K562 (cell line): ENCODE data around the gene TSTD1. TPM values are rescaled to one million over a fixed set of nuclear protein-coding genes. Genes with fewer than 3 reads are reported as not detected.

Experiments
- ATAC-seq: fragments of 200-7000 bp; cut with Tn5 transposase; 3 replicates; pipeline ENCODE4 v1.9.1; 2020; ENCODE audit warnings: moderate library complexity
- BruUV-seq: library from RNA; stranded (reverse); fragments of 400-500 nt; replicated peaks from 2 replicates; lab custom pipeline; 2021; lab: Mats Ljungman, UMichigan
- CTCF ChIA-PET: fragments of 300-600 bp; formaldehyde crosslinking; extraction: SDS; loops from one replicate; lab custom pipeline; 2021; ENCODE audit warnings: low intra/inter-chr PET ratio; lab: Yijun Ruan, JAX
- POLR2A ChIA-PET: fragments of 300-600, 350-650 bp; sonication (Branson Sonifier 250); formaldehyde crosslinking; extraction: SDS; loops from one replicate; lab custom pipeline; 2021; ENCODE audit warnings: antibody characterized with exemption, inconsistent platforms; lab: Yijun Ruan, JAX
- DNase-seq, 4 experiments: peaks; one replicate each; pipeline versions ENCODE4 v3.0.0 to v3.0.0-alpha.2; 2011 to 2018; ENCODE audit warnings: low spot score in 3 of 4, mixed read lengths in 3 of 4; ENCODE audit errors: extremely low read depth in 1 of 4
- FAIRE-seq: peaks from 2 replicates; lab custom pipeline; 2011; peaks lifted over from hg19 to GRCh38; lab: Jason Lieb, UNC
- H2AFZ ChIP-seq: 2 replicates; pipeline ENCODE4 v1.6.0; 2011; ENCODE audit warnings: low read depth, low read length, control low read depth, inconsistent platforms
- H3K27ac ChIP-seq: fragments of 200-600 bp; 3 replicates; pipeline ENCODE4 v1.8.0; 2011; ENCODE audit warnings: low read depth, mild to moderate bottlenecking, control low read depth, inconsistent platforms, low read length, moderate library complexity, mixed read lengths; ENCODE audit errors: extremely low read depth
- H3K27me3 ChIP-seq, 2 experiments: fragments of 300-600 bp in 1 of 2; 2 replicates in 1 of 2; 3 replicates in 1 of 2; pipeline versions ENCODE4 v1.6.0 to v1.8.0; 2011; ENCODE audit warnings: inconsistent platforms in 2 of 2, low read length in 2 of 2, mild to moderate bottlenecking in 1 of 2, mixed read lengths in 1 of 2, moderate library complexity in 1 of 2; ENCODE audit not compliant: control insufficient read depth in 2 of 2, insufficient read depth in 2 of 2
- H3K36me3 ChIP-seq: fragments of 300-600 bp; 3 replicates; pipeline ENCODE4 v1.8.0; 2011; ENCODE audit warnings: mild to moderate bottlenecking, low read length, inconsistent platforms; ENCODE audit not compliant: control insufficient read depth, insufficient read depth
- H3K4me1 ChIP-seq, 2 experiments: fragments of 200-600 bp in 1 of 2; replicated peaks in 1 of 2; 2 replicates in 1 of 2; 3 replicates in 1 of 2; pipeline versions ENCODE4 v1.5.1 to v1.8.0; 2011; ENCODE audit warnings: inconsistent platforms in 2 of 2, low read length in 2 of 2, mild to moderate bottlenecking in 1 of 2, mixed read lengths in 1 of 2, moderate library complexity in 1 of 2; ENCODE audit not compliant: control insufficient read depth in 2 of 2, insufficient read depth in 2 of 2
- H3K4me2 ChIP-seq: 2 replicates; pipeline ENCODE4 v1.6.1; 2011; ENCODE audit warnings: low read length, control low read depth, inconsistent platforms, mixed read lengths; ENCODE audit not compliant: insufficient read depth
- H3K4me3 ChIP-seq: fragments of 200-600 bp; sonication (generic), shearing (Covaris generic); 2 replicates; pipeline ENCODE4 v1.5.1; 2016; ENCODE audit warnings: control low read depth, inconsistent platforms
- H3K79me2 ChIP-seq: fragments of 200-600 bp; 3 replicates; pipeline ENCODE4 v1.8.0; 2011; ENCODE audit warnings: low read length, inconsistent platforms; ENCODE audit not compliant: control insufficient read depth, insufficient read depth
- H3K9ac ChIP-seq, 2 experiments: 2 replicates each; pipeline versions ENCODE4 v1.6.0 to v1.6.1; 2011; ENCODE audit warnings: low read depth in 2 of 2, low read length in 2 of 2, control low read depth in 1 of 2, inconsistent platforms in 1 of 2, mild to moderate bottlenecking in 1 of 2, mixed read lengths in 1 of 2; ENCODE audit not compliant: insufficient read depth in 1 of 2
- H3K9me1 ChIP-seq: one replicate; pipeline ENCODE4 v1.6.0; 2011; ENCODE audit warnings: inconsistent platforms, mild to moderate bottlenecking, low read length, moderate library complexity; ENCODE audit not compliant: control insufficient read depth, insufficient read depth
- H3K9me3 ChIP-seq: replicated peaks from 2 replicates; pipeline ENCODE4 v1.5.1; 2011; ENCODE audit warnings: low read depth, low read length, inconsistent platforms; ENCODE audit not compliant: control insufficient read depth, insufficient read depth
- H4K20me1 ChIP-seq: replicated peaks from 2 replicates; pipeline ENCODE4 v1.6.1; 2011; ENCODE audit warnings: low read length, inconsistent platforms, mixed read lengths; ENCODE audit not compliant: control insufficient read depth, insufficient read depth
- NFIC ChIP-seq: fragments of 450-650 bp; IDR thresholded peaks from 2 replicates; pipeline ENCODE4 v1.6.1; 2017; ENCODE audit warnings: mild to moderate bottlenecking, inconsistent platforms
- PRMT5 ChIP-seq: sonication (generic); formaldehyde crosslinking; IDR thresholded peaks from 2 replicates; pipeline ENCODE4 v1.5.0; 2020; ENCODE audit warnings: missing genetic modification reagents
- RFX1 ChIP-seq: fragments of 450-650 bp; IDR thresholded peaks from 2 replicates; pipeline ENCODE4 v1.6.1; 2016; ENCODE audit warnings: mild to moderate bottlenecking, moderate library complexity
- WGBS: fragments of 100-300 bp; shearing (Covaris generic); methylation state at CpG from one replicate; pipeline ENCODE4 v1.1.6; 2016; ENCODE audit warnings: low coverage, mixed read lengths; ENCODE audit not compliant: insufficient coverage; ENCODE audit errors: missing lambda C conversion rate; 5-methylcytosine and 5-hydroxymethylcytosine counted together
- in situ Hi-C: fragments of 300-500 bp; cut with MboI; formaldehyde crosslinking; loops from 4 replicates; pipeline ENCODE4 v1.15.0; 2018; ENCODE audit warnings: inconsistent platforms, mixed read lengths
- intact Hi-C: fragments of 100-400 bp; cut with micrococcal nuclease; formaldehyde crosslinking; loops from 2 replicates; pipeline ENCODE4 v1.14.2; 2022
- polyA plus RNA-seq, 8 experiments: library from polyadenylated mRNA; depleted of rRNA in 4 of 8; stranded (reverse) in 5 of 8; unstranded in 3 of 8; fragments of >200 nt; fragmentation: Nextera tagmentation in 2 of 8; fragmentation: Illumina TruSeq in 1 of 8; extraction: Ambion mirVana in 2 of 8; extraction: Trizol in 1 of 8; gene quantifications; 2 replicates each; pipeline versions ENCODE4 v1.2.1 to v1.2.3, GENCODE V29; 2011 to 2014; ENCODE audit warnings: inconsistent platforms in 1 of 8, missing spikeins in 1 of 8
- total RNA-seq, 7 experiments: library from RNA; depleted of rRNA in 6 of 7; stranded (reverse); fragments of >200 nt in 6 of 7; fragmentation: Illumina TruSeq in 2 of 7; extraction: Trizol in 2 of 7; gene quantifications; 2 replicates each; pipeline versions ENCODE4 v1.2.1 to v1.2.3, GENCODE V29; 2011 to 2021; ENCODE audit warnings: low replicate concordance in 1 of 7
- TF ChIP-seq, protein P1 (sequence below): fragments of 250-450 bp; sonication (Bioruptor Pico); IDR thresholded peaks from 2 replicates; pipeline ENCODE4 v1.6.1; 2021; ENCODE audit warnings: mild to moderate bottlenecking

TSTD1 gene
- total and polyA plus RNA-seq, 9 of the 15 experiments (the other 6 are each of a cell fraction or from before 2014, with no cell fraction given), result 0.23 to 0.53 TPM; not detected in 7

DNA sequence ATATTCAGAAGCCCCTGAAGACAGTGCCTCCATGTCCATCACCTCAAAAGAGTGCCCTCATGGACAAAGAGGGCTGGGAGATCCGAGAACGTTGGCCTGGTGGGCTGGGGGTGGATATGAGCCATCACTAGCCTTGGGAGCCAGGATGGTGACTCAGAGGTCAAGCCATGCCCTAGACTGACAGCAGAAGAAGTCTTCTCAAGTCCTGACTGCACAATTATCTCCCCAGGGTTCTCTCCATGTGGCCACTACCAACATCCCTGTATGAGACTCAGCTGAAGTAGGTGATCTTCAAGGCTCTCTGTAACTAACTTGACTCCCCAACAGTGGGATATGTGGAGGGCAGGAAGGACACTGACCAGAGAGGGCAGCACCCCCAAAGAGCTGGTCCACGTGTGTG is 14.1 kb upstream of the TSTD1 start (continued):
- TF ChIP-seq, protein P1, sequence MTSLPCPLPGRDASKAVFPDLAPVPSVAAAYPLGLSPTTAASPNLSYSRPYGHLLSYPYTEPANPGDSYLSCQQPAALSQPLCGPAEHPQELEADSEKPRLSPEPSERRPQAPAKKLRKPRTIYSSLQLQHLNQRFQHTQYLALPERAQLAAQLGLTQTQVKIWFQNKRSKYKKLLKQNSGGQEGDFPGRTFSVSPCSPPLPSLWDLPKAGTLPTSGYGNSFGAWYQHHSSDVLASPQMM (CRISPR knock-in tag), result no peak

DNA sequence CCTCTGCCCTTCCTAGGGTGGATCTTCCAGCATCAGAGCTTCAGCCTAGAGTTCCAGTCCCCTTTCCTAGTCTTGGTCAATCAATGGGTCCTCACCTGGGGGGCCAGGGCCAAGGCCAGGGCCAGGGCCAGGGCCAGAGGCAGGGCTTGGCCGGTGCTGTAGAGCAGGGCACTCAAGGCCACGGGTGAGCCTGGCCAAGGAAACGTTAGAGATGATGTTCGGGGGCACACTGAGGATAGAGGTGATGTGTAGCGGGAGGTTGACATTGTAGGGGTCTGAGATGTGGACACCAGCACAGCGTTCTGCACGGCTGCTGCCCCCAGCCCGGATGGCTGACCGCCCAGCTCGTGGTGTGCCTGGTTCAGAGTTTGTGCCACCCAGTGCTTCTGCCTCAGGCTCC is 12.5 kb upstream of the TSTD1 start:
- DNase-seq, result no peak
- intact Hi-C loops, result no loop called here
- Histone ChIP-seq H4K20me1 (no peaks in the 10 kb centered on the region), H3K9me3 (no peaks in the 10 kb centered on the region; the same call in 1 of the 2 replicates), H2AFZ (no peak overlapping the region), H3K9me1 (no peaks in the 10 kb centered on the region), H3K27me3 (no peaks in the 10 kb centered on the region), H3K79me2 (peaks cover 6% of the 10 kb centered on the region; the same call in 2 of the 3 replicates), H3K4me2 (no peak overlapping the region), H3K4me1 (peaks cover 8 to 9% of the 10 kb centered on the region in 2 experiments; a peak in 4 of 5 replicates), H3K4me3 (no peak overlapping the region), H3K36me3 (no peaks in the 10 kb centered on the region; the same call in 2 of the 3 replicates), H3K9ac (peak overlapping the region in 1 of 2 experiments; percentile 73; a peak in 2 of 4 replicates), H3K27ac (no peak overlapping the region)
- no TSS peak for BruUV-seq
- 56% methylated on average over 10 of the region's 10 CpGs for WGBS
- ATAC-seq, result no peak
- in situ Hi-C loops, result no loop called here
- TF ChIP-seq PRMT5 (CRISPR knock-in tag), result no peak
- TF ChIP-seq NFIC, result no peak
- TF ChIP-seq RFX1, result no peak
- ChIA-PET POLR2A (interaction anchor here (1.3 kb wide), 1 partner anchor 11 kb away, joined by 4 read pairs; no protein-coding TSS in a partner anchor), CTCF (no interaction called here)
- FAIRE-seq, result no peak
